Ureter (tissue), 1 donor: ENCODE results near the gene IP6K3. TPM values are rescaled to one million over a fixed set of nuclear protein-coding genes. Genes with fewer than 3 reads are reported as not detected.

Source experiments
- DNase-seq: peaks from one replicate; pipeline ENCODE4 v3.0.0-alpha.2; 2020; ENCODE audit warnings: low spot score
- total RNA-seq: library from RNA; stranded (reverse); gene quantifications from one replicate; pipeline ENCODE4 v1.2.4, GENCODE V29; 2023
- donor health status: DM: yes; HTN: yes; CAD: no.

The IP6K3 gene
- total RNA-seq, 1 donor from 2014 or later, result 2.6 TPM

DNA sequence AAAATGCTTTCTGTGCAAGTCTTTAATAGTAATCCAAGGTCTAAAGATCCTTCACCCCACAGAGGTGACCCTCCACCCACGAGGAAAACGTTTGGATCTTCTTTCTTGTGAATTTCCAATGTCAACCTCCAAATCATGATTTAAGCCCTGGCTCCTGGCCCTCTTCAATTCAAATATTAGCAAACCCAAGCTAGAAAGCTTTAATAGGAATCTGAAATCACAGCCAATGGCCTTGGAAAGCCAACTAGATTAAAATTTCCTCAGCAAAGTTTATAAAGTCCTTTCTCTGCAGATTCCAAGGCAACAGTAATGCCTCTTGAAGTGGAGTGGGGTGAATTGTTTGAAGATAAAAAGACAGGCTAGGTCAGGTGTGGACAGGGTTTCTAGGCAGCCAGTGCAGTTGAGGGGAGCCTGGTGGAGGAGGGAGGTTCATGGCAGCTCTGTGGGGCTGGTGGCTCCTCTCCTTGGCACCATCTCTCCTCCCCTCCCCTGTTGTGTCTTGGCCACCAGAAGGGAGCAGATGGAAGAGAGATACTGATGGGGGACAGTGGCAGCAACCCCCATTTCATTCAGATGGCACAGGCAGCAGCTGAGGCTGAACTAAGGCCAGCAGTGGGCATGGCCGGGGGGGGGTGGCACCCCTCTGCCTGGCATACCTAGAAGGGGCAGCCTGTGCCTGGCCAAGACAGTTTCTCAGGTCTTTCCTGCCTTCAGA is 23.2 kb downstream of the IP6K3 start:
- DNase-seq, result no peak

- no peak for DNase-seq
Measured at GRCh38 chr6:33722103-33722623, 24.5 kb downstream of the IP6K3 start.

DNA sequence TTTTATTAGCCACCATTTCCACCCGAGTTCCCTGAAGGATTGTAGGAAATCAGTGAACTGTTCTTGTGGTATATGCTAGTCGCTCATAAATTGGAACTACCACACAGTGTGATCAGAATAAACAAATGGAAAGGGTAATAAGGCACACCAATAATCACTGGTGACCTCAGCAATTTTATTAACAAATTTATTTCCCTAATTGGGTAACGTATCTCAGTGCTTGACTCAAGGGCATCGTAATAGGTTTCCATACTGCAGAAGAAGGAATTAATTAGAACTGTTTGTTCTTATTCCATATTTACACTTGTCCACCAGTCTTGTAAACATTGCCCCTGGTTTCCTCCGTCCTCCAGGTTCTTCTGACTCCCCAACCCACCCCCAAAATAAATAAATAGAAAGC is 25.2 kb downstream of the IP6K3 start:
- DNase-seq, result no peak

GRCh38 chr6:33720998-33721397 is 25.7 kb downstream of the IP6K3 start:
- no peak for DNase-seq

DNA sequence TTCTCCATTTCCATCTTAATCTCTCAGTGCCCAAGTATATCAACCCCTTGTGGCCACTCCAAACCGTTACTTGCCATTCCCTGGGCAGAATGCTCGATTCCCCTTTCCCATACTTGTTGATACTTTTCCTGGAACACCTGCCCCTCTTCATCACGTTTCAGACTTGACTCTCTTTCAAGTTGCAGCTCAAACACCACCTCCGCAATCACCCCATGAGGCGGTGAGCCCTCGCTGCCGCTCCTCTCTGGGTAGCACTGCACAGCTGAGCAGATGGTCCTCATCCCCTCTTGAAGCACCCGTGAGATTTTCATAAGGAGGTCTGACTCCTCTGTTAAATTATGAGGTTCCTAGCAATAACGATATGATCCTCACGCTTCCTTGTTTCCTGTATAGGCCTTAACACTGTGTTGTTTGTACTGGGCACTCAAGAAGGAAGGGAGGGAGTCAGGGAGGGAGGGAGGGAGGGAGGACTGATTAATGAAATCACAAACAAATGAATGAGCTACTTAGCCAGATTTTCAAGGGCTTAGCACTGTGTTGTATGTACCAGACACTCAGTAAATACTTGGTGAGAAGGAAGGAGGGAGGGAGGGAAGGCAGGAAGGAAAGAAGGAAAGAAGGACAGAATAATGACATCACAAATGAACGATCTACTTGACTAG is 27.2 kb downstream of the IP6K3 start:
- DNase-seq, result no peak

GRCh38 chr6:33718713-33719112 is 28.0 kb downstream of the IP6K3 start:
- DNase-seq, result no peak

DNA sequence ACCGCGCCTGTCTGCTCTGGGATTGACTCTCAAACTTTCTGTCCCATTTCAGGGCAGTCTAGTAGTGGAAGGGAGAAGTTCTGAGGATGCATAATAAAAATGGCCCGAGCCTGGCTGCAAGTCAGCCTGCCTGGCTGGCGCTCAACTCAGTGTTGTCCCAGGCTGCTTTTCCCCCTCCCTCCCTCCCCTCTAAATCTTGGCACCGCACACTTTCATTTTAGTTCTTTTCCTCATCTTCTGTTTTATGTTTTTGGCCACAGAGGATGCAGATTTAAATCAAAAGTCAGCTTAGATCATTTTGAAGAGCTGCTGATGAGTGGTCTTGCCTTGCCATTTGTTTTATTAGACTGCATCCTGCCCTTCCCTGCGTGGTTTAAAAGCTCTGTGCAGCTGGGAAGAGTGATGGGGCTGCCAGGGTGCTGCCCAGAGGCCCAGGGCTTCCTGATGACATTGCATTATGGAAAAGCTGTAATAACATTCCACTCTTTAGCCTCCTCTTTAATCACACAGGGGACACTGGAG is 28.7 kb downstream of the IP6K3 start:
- DNase-seq, result peak; percentile 61

DNA sequence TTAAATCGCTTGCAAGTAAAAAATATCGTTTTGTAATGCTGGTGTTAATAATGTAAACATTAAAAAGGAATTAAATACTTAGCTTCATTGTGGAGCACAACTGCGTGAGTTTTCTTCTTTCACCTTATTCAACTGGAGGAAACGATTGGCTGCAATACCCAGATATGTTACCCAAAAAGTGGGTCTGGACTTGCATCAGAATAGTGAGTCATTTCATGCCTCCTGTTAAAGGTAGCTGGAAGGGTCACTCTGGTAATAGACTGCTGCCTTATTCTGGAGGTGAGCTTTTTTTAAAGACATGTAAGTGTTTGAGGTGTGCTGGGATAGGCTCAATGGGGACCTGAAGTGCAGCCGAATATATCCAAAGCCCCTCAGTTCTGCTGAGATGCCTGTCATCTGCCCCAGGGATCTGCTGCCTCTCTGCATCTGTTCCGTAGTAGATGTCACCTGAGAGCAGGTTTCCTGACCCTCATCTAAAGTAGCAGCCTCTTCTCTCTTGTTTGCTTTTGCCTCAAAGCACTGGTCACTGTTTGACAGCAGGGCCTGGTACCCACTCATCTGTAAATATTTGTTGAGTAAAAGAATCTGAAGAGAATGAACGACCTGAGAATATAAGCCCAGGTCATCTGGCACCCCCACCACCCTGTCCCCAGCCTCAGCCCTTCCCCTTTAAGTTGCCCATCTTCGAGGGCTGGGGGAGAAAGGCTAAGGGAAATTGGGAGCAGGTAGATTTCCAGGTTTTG is 29.6 kb downstream of the IP6K3 start:
- DNase-seq, result no peak

DNA sequence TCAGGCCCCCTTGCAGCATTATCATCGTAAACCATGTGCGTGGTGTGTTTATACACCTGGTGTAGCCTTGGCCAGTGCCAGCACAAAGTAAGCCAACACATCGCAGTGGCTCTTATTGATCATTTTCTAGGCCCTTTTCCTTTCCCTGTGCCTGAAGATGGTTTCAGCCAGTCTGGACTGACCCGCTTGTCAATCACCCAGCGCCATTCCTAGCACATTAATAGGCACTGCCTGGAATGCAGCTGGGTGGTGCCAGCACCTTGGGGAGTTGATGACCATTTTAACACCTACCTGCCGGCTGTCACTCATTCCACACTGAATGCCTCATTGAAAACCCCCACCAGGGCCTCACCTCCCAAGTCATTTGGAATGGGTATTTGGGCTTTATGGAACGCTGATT is 30.3 kb downstream of the IP6K3 start:
- no peak for DNase-seq

DNA sequence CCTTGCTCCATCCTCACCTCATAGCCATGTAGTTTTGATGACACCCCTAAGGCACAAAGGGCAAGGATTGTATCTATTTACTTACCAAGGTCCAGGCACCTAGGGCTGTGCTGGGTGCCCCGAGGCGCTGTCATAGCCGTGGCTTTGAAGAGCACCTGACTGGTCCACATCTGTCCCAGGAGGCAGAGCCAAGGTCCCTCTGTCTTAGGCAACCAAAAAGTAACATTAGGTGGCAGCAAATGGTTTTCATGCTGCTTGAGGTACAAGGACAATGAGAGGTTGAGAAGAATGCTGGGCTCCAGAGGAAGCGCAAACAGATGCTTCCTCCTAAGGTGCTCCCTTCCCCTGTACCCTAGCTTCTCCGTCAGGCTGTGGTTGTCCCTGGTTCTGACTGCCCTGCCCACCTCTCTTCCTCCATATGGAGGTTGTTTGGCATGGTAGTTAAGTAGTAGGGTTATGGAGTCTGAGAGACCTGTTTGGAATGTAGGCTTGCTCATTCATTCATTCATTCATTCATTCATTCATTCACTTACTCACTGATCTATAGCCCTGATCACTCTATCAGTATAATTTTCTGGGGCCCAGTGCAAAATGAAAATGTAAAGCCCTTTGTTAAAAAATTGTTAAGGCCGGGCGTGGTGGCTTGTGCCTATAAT is 32.2 kb downstream of the IP6K3 start:
- no peak for DNase-seq

GRCh38 chr6:33713786-33714185 is 32.9 kb downstream of the IP6K3 start:
- DNase-seq, result no peak

- DNase-seq, result no peak
Measured at GRCh38 chr6:33712914-33713313, 33.8 kb downstream of the IP6K3 start.

- peak; percentile 96 for DNase-seq
Measured at GRCh38 chr6:33711140-33712129, 35.3 kb downstream of the IP6K3 start, which contains the start of gene UQCC2. Gene UQCC2, minus strand, starts transcription at chr6:33711700. Its CDS starts 14 bp downstream, at chr6:33711686.

DNA sequence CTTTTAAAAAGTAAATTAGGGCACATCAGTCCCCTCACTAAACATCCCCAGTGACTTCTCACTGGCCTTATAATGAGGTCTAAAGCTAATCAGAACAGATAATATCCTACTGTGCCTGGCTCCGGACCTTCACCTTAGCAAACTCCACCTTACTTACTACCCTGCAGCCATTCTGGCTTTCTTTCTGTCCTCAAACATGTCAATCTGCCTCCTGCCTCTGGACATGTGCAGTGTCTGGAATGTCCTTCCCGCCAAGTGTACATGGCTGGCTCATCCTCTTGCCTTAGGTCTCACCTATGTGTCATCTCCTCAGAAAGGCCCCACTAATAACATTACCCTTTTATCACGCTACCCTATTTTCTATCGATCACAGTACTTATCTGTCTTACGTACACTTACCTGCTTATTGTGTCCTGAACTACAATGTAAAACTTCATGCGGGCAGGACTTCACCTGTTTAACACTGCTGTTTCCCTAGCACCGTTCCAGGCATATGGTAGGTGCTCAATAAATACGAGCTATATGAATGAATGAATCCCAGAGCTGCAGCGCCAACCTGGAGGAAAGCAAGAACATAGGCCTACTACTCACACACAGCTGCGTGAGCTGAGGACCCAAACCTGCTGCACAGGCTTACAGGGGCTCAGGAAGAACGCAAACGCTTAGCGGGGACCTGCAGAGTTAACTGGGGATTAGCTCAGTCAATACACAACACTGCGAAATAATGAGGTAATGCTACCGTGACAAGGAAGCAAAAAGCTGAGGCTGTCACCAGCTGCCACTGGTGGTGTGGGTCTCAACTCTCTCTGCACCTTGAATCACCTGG is 36.2 kb downstream of the IP6K3 start:
- DNase-seq, result no peak

- DNase-seq, result no peak
Measured at GRCh38 chr6:33709605-33710295, 37.0 kb downstream of the IP6K3 start.

GRCh38 chr6:33708516-33709204 is 38.0 kb downstream of the IP6K3 start:
- no peak for DNase-seq

GRCh38 chr6:33707771-33708170 is 38.9 kb downstream of the IP6K3 start:
- DNase-seq, result no peak
